ENCODE measurements around the gene B9D1. TPM values are rescaled to one million over a fixed set of nuclear protein-coding genes. Genes with fewer than 3 reads are reported as not detected.

The B9D1 gene
- total and polyA plus RNA-seq, 9 of the 15 experiments (the other 6 are each of a cell fraction or from before 2014, with no cell fraction given): 8.9 to 28.0 (median 17.9) TPM

GRCh38 chr17:19336938-19337711 lies 25.4 kb downstream of the B9D1 start:
- Histone ChIP-seq H3K9me1 (ENCODE audit: control insufficient read depth, insufficient read depth, low read length) (no peaks in the 10 kb centered on the region), H2AFZ (ENCODE audit: low read depth, low read length) (no peak overlapping the region), H3K4me2 (ENCODE audit: insufficient read depth, low read length) (no peak overlapping the region), H3K79me2 (ENCODE audit: control insufficient read depth, insufficient read depth, low read length) (no peaks in the 10 kb centered on the region), H3K9ac (ENCODE audit: insufficient read depth in 1 of 2, low read depth in 2 of 2, low read length in 2 of 2) (peak overlapping the region in 1 of 2 experiments; percentile 50; a peak in 1 of 4 replicates), H3K27ac (ENCODE audit: extremely low read depth, low read depth, low read length) (no peak overlapping the region), H4K20me1 (replicated peaks; ENCODE audit: control insufficient read depth, insufficient read depth, low read length) (no peaks in the 10 kb centered on the region; the same call in 1 of the 2 replicates), H3K9me3 (replicated peaks; ENCODE audit: control insufficient read depth, insufficient read depth, low read depth, low read length) (no peaks in the 10 kb centered on the region), H3K4me3 (no peak overlapping the region), H3K36me3 (ENCODE audit: control insufficient read depth, insufficient read depth, low read length) (no peaks in the 10 kb centered on the region), H3K4me1 (replicated peaks in 1 of 2; ENCODE audit: control insufficient read depth in 2 of 2, insufficient read depth in 2 of 2, low read length in 2 of 2) (peaks cover 0 to 10% of the 10 kb centered on the region in 2 experiments; a peak in 2 of 5 replicates), H3K27me3 (ENCODE audit: control insufficient read depth in 2 of 2, insufficient read depth in 2 of 2, low read length in 2 of 2) (no peaks in the 10 kb centered on the region)
- FAIRE-seq (no peak), DNase-seq (ENCODE audit: extremely low read depth in 1 of 4, low spot score in 3 of 4) (peak in 1 of 4 experiments; percentile 26), ATAC-seq (peak; percentile 81)
- intact Hi-C loops (cut with micrococcal nuclease): no loop called here
- TF ChIP-seq MGA (IDR thresholded peaks at IDR 0.05) (peak; percentile 49; the same call in 1 of the 2 replicates), POLR2G (IDR thresholded peaks at IDR 0.05; ENCODE audit: low read depth, low read length) (peak; percentile 55), MAFK (IDR thresholded peaks at IDR 0.05; ENCODE audit: low read length) (no peak), CTCF (IDR thresholded peaks at IDR 0.05 in 2 of 3, conservative IDR thresholded peaks at IDR 0.05 in 1 of 3; ENCODE audit: insufficient read depth in 2 of 3, low read depth in 1 of 3, low read length in 3 of 3) (peak; percentile 20 to 47 (median 31); a peak in 4 of 6 replicates), L3MBTL2 (IDR thresholded peaks at IDR 0.05) (peak; percentile 42; the same call in 1 of the 2 replicates)
- CTCF ChIA-PET (ENCODE audit: low intra/inter-chr PET ratio): no interaction called here
- POLR2A ChIA-PET: interaction anchor here (0.6 kb wide), 2 partner anchors 9 to 15 kb away, joined by 3 to 4 read pairs; no protein-coding TSS in a partner anchor
- no TSS peak for BruUV-seq (replicated peaks)
- in situ Hi-C loops (cut with MboI): no loop called here
- 33% methylated on average over 16 of the region's 21 CpGs for WGBS (ENCODE audit: insufficient coverage, low coverage, missing lambda C conversion rate)

Data from K562 (cell line).